SK-N-SH (cell line): ENCODE data around the gene SIRPB2. TPM values are rescaled to one million over a fixed set of nuclear protein-coding genes. Genes with fewer than 3 reads are reported as not detected.

Experiments
- CTCF ChIA-PET: fragments of 300-600, 350-600 bp; formaldehyde crosslinking; extraction: SDS; loops from one replicate; lab custom pipeline; 2021; lab: Yijun Ruan, JAX
- POLR2A ChIA-PET: fragments of 350-600 bp; sonication (Branson Sonifier 250); formaldehyde crosslinking; extraction: SDS; loops from one replicate; lab custom pipeline; 2020; ENCODE audit warnings: antibody characterized with exemption, inconsistent platforms; lab: Yijun Ruan, JAX
- DNase-seq: peaks from one replicate; pipeline ENCODE4 v3.0.0; 2012
- H2AFZ ChIP-seq: fragments of 200-600 bp; sonication (generic); 2 replicates; pipeline ENCODE4 v1.8.1; 2016; ENCODE audit warnings: antibody characterized with exemption, mild to moderate bottlenecking, low read depth
- H3F3A ChIP-seq: fragments of 200-600 bp; sonication (generic); replicated peaks from 2 replicates; pipeline ENCODE3; 2016; ENCODE audit warnings: antibody characterized with exemption, mild to moderate bottlenecking; ENCODE audit not compliant: insufficient read depth
- H3K27ac ChIP-seq, 2 experiments: fragments of 200-500 bp in 1 of 2; fragments of 200-600 bp in 1 of 2; sonication (Bioruptor generic) in 1 of 2; sonication (generic), shearing (Covaris generic) in 1 of 2; 2 replicates each; pipeline versions ENCODE4 v1.5.1 to v1.6.1; 2014 to 2016; ENCODE audit warnings: low read depth in 2 of 2, inconsistent platforms in 1 of 2, low read length in 1 of 2, mild to moderate bottlenecking in 1 of 2, mixed read lengths in 1 of 2
- H3K27me3 ChIP-seq: fragments of 200-600 bp; sonication (generic), shearing (Covaris generic); 2 replicates; pipeline ENCODE4 v1.6.1; 2016; ENCODE audit warnings: mixed run types; ENCODE audit not compliant: insufficient read depth
- H3K36me3 ChIP-seq, 2 experiments: fragments of 200-500 bp in 1 of 2; fragments of 200-600 bp in 1 of 2; sonication (Bioruptor generic) in 1 of 2; sonication (generic) in 1 of 2; replicated peaks in 1 of 2; 2 replicates each; pipeline versions ENCODE3 to v1.5.1; 2014 to 2016; ENCODE audit warnings: low read length in 1 of 2, mild to moderate bottlenecking in 1 of 2; ENCODE audit not compliant: insufficient read depth in 2 of 2, control insufficient read depth in 1 of 2
- H3K4me1 ChIP-seq, 2 experiments: fragments of 200-500 bp in 1 of 2; fragments of 200-600 bp in 1 of 2; sonication (Bioruptor generic) in 1 of 2; sonication (generic), shearing (Covaris generic) in 1 of 2; 2 replicates each; pipeline versions ENCODE4 v1.5.1 to v1.6.1; 2014 to 2016; ENCODE audit warnings: low read depth in 1 of 2, low read length in 1 of 2, mixed run types in 1 of 2; ENCODE audit not compliant: insufficient read depth in 2 of 2, control insufficient read depth in 1 of 2
- H3K4me2 ChIP-seq: fragments of 200-600 bp; sonication (generic), shearing (Covaris generic); 2 replicates; pipeline ENCODE4 v1.6.1; 2017; ENCODE audit warnings: mixed run types
- H3K4me3 ChIP-seq, 2 experiments: fragments of 200-500 bp in 1 of 2; fragments of 200-600 bp in 1 of 2; sonication (Bioruptor generic) in 1 of 2; sonication (generic), shearing (Covaris generic) in 1 of 2; 2 replicates each; pipeline versions ENCODE4 v1.5.1 to v1.8.1; 2014 to 2016; ENCODE audit warnings: low read depth in 2 of 2, inconsistent platforms in 1 of 2, low read length in 1 of 2, mild to moderate bottlenecking in 1 of 2, mixed read lengths in 1 of 2, moderate library complexity in 1 of 2
- H3K79me2 ChIP-seq: fragments of 200-600 bp; sonication (generic); 2 replicates; pipeline ENCODE4 v1.8.1; 2017; ENCODE audit warnings: mild to moderate bottlenecking; ENCODE audit not compliant: insufficient read depth
- H3K9ac ChIP-seq: fragments of 200-600 bp; sonication (generic); 2 replicates; pipeline ENCODE4 v1.6.1; 2017; ENCODE audit warnings: mixed run types
- H3K9me2 ChIP-seq: fragments of 200-600 bp; sonication (generic); 2 replicates; pipeline ENCODE4 v1.6.1; 2017; ENCODE audit warnings: mixed run types
- H3K9me3 ChIP-seq: fragments of 200-600 bp; sonication (generic); 2 replicates; pipeline ENCODE4 v1.6.1; 2017; ENCODE audit warnings: mixed run types, mild to moderate bottlenecking, moderate library complexity
- H4K20me1 ChIP-seq: fragments of 200-600 bp; sonication (generic); 2 replicates; pipeline ENCODE4 v1.6.1; 2017; ENCODE audit warnings: mild to moderate bottlenecking, mixed run types; ENCODE audit not compliant: insufficient read depth
- CHD2 ChIP-seq: fragments of 150-350 bp; IDR thresholded peaks from 2 replicates; pipeline ENCODE4 v1.6.1; 2018; ENCODE audit warnings: low read length; ENCODE audit not compliant: partially characterized antibody
- EP300 ChIP-seq, 2 experiments: IDR thresholded peaks; 2 replicates each; pipeline versions ENCODE4 v1.4.0 to v1.6.1; 2012; ENCODE audit warnings: borderline replicate concordance in 1 of 2, low read depth in 1 of 2, low read length in 1 of 2
- FOXM1 ChIP-seq: IDR thresholded peaks from 2 replicates; pipeline ENCODE4 v1.4.0; 2012; ENCODE audit warnings: low read depth, mild to moderate bottlenecking
- IRF3 ChIP-seq: fragments of 150-350 bp; IDR thresholded peaks from 2 replicates; pipeline ENCODE4 v1.6.1; 2016; ENCODE audit warnings: mild to moderate bottlenecking, low read depth, low read length
- JUND ChIP-seq: IDR thresholded peaks from 2 replicates; pipeline ENCODE4 v1.4.0; 2012
- MAX ChIP-seq: IDR thresholded peaks from 2 replicates; pipeline ENCODE4 v1.4.0; 2012; ENCODE audit warnings: low read depth
- NFIC ChIP-seq: IDR thresholded peaks from 2 replicates; pipeline ENCODE4 v1.4.0; 2012; ENCODE audit warnings: borderline replicate concordance
- RCOR1 ChIP-seq: fragments of 150-350 bp; IDR thresholded peaks from 2 replicates; pipeline ENCODE4 v1.6.1; 2017; ENCODE audit warnings: antibody characterized with exemption, low read length
- REST ChIP-seq: IDR thresholded peaks from 2 replicates; pipeline ENCODE4 v1.6.1; 2012; ENCODE audit warnings: mild to moderate bottlenecking, low read depth, low read length, moderate library complexity
- RXRA ChIP-seq: IDR thresholded peaks from 2 replicates; pipeline ENCODE4 v1.4.0; 2012; ENCODE audit warnings: low read depth, mild to moderate bottlenecking, borderline replicate concordance
- SMC3 ChIP-seq: IDR thresholded peaks from 2 replicates; pipeline ENCODE4 v1.6.1; 2012; ENCODE audit warnings: low read depth, low read length, improper control_type of control experiment
- TCF12 ChIP-seq: IDR thresholded peaks from 2 replicates; pipeline ENCODE4 v1.4.0; 2012
- TEAD4 ChIP-seq: IDR thresholded peaks from 2 replicates; pipeline ENCODE4 v1.4.0; 2012; ENCODE audit warnings: mild to moderate bottlenecking, borderline replicate concordance; ENCODE audit not compliant: insufficient read depth
- WGBS: methylation state at CpG from one replicate; pipeline ENCODE4 v1.1.6; 2017; ENCODE audit warnings: low lambda C conversion rate; 5-methylcytosine and 5-hydroxymethylcytosine counted together
- polyA plus RNA-seq, 3 experiments: library from polyadenylated mRNA; depleted of rRNA; stranded (reverse); fragments of >200 nt; gene quantifications; 2 replicates each; pipeline ENCODE4 v1.2.3, GENCODE V29; 2012
- TF ChIP-seq, protein P1 (sequence below): IDR thresholded peaks from 2 replicates; pipeline ENCODE4; 2012
- TF ChIP-seq, protein P2 (sequence below): IDR thresholded peaks from 2 replicates; pipeline ENCODE4 v1.4.0; 2012; ENCODE audit warnings: low read depth, borderline replicate concordance
- TF ChIP-seq, protein P3 (sequence below): fragments of 150-350 bp; IDR thresholded peaks from 2 replicates; pipeline ENCODE4 v1.6.1; 2017; ENCODE audit warnings: antibody characterized with exemption, low read length, low read depth, borderline replicate concordance

SIRPB2 gene
- polyA plus RNA-seq, 1 of the 3 experiments (the other 2 are of a cell fraction), result not detected

DNA sequence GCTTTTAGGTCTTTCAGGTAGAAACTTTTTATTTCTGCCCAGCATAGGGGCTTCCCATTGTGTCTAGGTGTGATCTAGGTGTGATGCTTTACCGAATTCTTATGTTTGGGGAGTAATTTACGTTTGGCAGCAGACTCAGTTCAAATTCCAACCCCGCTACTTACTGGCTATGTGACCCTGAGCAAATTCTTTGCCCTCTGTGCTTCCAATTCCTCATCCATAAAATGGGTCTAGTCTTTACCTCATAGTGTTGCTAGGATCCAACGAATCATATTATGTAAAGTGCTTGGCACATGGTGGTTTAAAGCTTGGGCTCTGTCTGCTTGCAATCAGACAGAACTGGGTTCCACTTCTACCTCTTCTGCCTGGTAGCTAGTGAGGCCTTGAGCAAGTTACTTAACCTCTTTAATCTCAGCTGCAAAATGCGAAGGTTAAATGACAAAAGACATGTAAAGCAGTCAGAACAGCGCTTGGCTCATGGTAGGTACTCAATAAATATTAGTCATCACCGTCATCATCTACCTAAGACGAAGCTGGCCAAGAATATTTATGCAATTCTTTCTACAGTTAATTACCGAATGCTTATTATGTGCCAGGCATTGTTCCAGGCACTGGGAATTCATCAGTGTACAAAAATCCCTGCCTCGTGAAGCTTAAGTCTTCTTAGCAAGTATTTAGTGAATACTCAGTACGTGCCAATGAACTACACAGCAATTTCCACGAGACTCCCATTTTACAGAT lies 25.6 kb downstream of the SIRPB2 start:
- Histone ChIP-seq H3F3A (peaks cover 3% of the 10 kb centered on the region), H3K9ac (peak overlapping the region; percentile 91), H3K4me2 (peak overlapping the region; percentile 90), H3K9me2 (no peaks in the 10 kb centered on the region), H4K20me1 (peaks cover 37% of the 10 kb centered on the region), H3K27ac (peak overlapping the region in 1 of 2 experiments; percentile 79; a peak in 2 of 4 replicates), H3K79me2 (peaks cover 57% of the 10 kb centered on the region), H3K4me1 (peaks cover 15 to 16% of the 10 kb centered on the region in 2 experiments; a peak in 1 of 4 replicates), H3K9me3 (no peaks in the 10 kb centered on the region), H3K36me3 (peaks cover 9 to 31% of the 10 kb centered on the region in 2 experiments), H3K4me3 (peak overlapping the region; percentile 81 to 97), H2AFZ (no peak overlapping the region; the same call in 1 of the 2 replicates), H3K27me3 (no peaks in the 10 kb centered on the region)
- ChIA-PET CTCF (interaction anchor here (1.1 to 4.8 kb wide), 16 partner anchors 10 to 281 kb away, joined by 3 to 31 read pairs (median 6); no protein-coding TSS in a partner anchor), POLR2A (interaction anchor here (0.7 kb wide), 1 partner anchor 73 kb away, joined by 3 read pairs; the partner anchor contains the start of gene FKBP1A)
- no peak for DNase-seq
- 39% methylated on average over 12 of the region's 12 CpGs for WGBS
- TF ChIP-seq MAX, result no peak
- TF ChIP-seq, protein P1, sequence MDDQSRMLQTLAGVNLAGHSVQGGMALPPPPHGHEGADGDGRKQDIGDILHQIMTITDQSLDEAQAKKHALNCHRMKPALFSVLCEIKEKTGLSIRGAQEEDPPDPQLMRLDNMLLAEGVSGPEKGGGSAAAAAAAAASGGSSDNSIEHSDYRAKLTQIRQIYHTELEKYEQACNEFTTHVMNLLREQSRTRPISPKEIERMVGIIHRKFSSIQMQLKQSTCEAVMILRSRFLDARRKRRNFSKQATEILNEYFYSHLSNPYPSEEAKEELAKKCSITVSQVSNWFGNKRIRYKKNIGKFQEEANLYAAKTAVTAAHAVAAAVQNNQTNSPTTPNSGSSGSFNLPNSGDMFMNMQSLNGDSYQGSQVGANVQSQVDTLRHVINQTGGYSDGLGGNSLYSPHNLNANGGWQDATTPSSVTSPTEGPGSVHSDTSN, result no peak
- TF ChIP-seq NFIC, result no peak
- TF ChIP-seq TCF12, result no peak
- TF ChIP-seq, protein P2, sequence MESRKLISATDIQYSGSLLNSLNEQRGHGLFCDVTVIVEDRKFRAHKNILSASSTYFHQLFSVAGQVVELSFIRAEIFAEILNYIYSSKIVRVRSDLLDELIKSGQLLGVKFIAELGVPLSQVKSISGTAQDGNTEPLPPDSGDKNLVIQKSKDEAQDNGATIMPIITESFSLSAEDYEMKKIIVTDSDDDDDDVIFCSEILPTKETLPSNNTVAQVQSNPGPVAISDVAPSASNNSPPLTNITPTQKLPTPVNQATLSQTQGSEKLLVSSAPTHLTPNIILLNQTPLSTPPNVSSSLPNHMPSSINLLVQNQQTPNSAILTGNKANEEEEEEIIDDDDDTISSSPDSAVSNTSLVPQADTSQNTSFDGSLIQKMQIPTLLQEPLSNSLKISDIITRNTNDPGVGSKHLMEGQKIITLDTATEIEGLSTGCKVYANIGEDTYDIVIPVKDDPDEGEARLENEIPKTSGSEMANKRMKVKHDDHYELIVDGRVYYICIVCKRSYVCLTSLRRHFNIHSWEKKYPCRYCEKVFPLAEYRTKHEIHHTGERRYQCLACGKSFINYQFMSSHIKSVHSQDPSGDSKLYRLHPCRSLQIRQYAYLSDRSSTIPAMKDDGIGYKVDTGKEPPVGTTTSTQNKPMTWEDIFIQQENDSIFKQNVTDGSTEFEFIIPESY, result no peak
- TF ChIP-seq JUND, result no peak
- TF ChIP-seq, protein P3, sequence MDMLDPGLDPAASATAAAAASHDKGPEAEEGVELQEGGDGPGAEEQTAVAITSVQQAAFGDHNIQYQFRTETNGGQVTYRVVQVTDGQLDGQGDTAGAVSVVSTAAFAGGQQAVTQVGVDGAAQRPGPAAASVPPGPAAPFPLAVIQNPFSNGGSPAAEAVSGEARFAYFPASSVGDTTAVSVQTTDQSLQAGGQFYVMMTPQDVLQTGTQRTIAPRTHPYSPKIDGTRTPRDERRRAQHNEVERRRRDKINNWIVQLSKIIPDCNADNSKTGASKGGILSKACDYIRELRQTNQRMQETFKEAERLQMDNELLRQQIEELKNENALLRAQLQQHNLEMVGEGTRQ, result no peak
- TF ChIP-seq IRF3, result no peak
- TF ChIP-seq SMC3, result no peak
- TF ChIP-seq EP300 (IDR thresholded peaks at IDR 0.05; ENCODE audit: borderline replicate concordance in 1 of 2, low read depth in 1 of 2, low read length in 1 of 2), result no peak
- TF ChIP-seq RCOR1, result no peak
- no peak for TF ChIP-seq REST
- TF ChIP-seq CHD2, result no peak
- TF ChIP-seq RXRA, result no peak
- no peak for TF ChIP-seq TEAD4
- no peak for TF ChIP-seq FOXM1
